Effector memory CD4-positive, alpha-beta T cell (primary cell): Measurements from ENCODE around the gene CNOT3.

Experiments
- DNase-seq, 3 donors: peaks; one replicate each; pipeline ENCODE4 v3.0.0-alpha.2; 2020
- H3K27ac ChIP-seq: 2 replicates; pipeline ENCODE4 v1.7.0; 2013; ENCODE audit warnings: mild to moderate bottlenecking, low read length, moderate library complexity; ENCODE audit not compliant: insufficient read depth, poor library complexity, severe bottlenecking
- H3K27me3 ChIP-seq: replicated peaks from 2 replicates; pipeline ENCODE4 v1.7.0; 2013; ENCODE audit warnings: mild to moderate bottlenecking, low read length; ENCODE audit not compliant: insufficient read depth, control insufficient read depth, poor library complexity, severe bottlenecking
- H3K36me3 ChIP-seq: 2 replicates; pipeline ENCODE4 v1.7.0; 2013; ENCODE audit warnings: mild to moderate bottlenecking, low read length, moderate library complexity; ENCODE audit not compliant: control insufficient read depth, insufficient read depth
- H3K4me1 ChIP-seq: 2 replicates; pipeline ENCODE4 v1.7.0; 2013; ENCODE audit warnings: low read length, mild to moderate bottlenecking; ENCODE audit not compliant: control insufficient read depth, insufficient read depth, poor library complexity, severe bottlenecking
- H3K4me3 ChIP-seq: 2 replicates; pipeline ENCODE4 v1.7.0; 2013; ENCODE audit warnings: low read length, low read depth, mild to moderate bottlenecking; ENCODE audit not compliant: insufficient read depth, poor library complexity, severe bottlenecking
- H3K9me3 ChIP-seq: 2 replicates; pipeline ENCODE4 v1.7.0; 2013; ENCODE audit warnings: mild to moderate bottlenecking, low read length, moderate library complexity; ENCODE audit not compliant: control insufficient read depth

The CNOT3 gene

DNA sequence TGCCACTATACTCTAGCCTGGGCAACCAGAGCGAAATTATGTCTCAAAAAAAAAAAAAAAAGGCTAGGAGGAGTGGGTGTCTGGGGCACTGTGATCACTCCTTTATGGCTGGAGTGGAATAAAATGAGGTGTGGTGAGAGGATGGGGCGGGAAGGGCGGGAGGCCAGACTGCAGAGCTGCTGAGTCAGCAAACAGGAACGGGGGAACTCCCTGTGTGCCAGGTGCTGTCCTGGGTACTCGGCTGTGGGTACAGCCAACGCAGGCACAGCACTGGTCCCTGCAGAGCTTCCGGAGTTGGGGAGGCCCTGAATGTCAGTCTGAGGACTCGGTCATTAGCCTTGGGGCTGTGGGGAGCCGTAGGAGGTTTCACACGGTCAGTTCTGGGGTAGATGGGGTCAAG, 16.3 kb upstream of the CNOT3 start:
- no peak overlapping the region for H3K27ac ChIP-seq
- DNase-seq = no peak
- no peaks in the 10 kb centered on the region for H3K27me3 ChIP-seq
- H3K4me1 ChIP-seq = peaks cover 6% of the 10 kb centered on the region
- peaks cover 68% of the 10 kb centered on the region for H3K36me3 ChIP-seq
- H3K4me3 ChIP-seq = no peak overlapping the region
- H3K9me3 ChIP-seq = no peaks in the 10 kb centered on the region

DNA sequence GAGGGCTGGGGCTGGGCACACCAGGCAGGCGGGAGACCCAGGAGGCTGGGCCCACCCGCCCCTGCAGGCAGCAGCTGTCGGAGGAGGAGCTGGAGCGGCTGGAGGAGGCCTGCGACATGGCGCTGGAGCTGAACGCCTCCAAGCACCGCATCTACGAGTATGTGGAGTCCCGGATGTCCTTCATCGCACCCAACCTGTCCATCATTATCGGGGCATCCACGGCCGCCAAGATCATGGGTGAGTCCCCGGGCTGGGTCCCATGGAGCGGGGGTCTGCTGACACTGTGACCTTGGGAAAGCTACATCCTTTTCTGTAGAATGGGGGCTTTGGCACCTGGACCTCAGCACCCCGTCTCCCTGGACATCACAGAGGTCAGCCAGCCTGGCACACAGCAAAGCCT, 13.9 kb upstream of the CNOT3 start:
- Histone ChIP-seq H3K27ac (no peak overlapping the region), H3K9me3 (no peaks in the 10 kb centered on the region), H3K36me3 (peaks cover 82% of the 10 kb centered on the region), H3K4me1 (no peaks in the 10 kb centered on the region), H3K27me3 (no peaks in the 10 kb centered on the region), H3K4me3 (no peak overlapping the region)
- DNase-seq = no peak

DNA sequence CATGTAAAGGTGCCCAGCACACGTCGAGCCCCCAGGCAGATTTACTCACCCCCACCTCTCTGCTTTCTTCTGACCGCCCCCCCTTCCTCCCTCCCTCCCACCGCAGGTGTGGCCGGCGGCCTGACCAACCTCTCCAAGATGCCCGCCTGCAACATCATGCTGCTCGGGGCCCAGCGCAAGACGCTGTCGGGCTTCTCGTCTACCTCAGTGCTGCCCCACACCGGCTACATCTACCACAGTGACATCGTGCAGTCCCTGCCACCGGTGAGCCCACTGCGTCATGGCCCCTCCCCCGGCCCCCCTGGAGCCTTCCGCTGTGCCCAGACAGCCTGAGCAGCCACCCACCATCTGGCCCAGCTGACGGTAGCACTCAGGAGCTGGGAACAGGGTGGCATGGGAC, 13.2 kb upstream of the CNOT3 start:
- no peak overlapping the region for H3K4me3 ChIP-seq
- no peak for DNase-seq
- H3K36me3 ChIP-seq = peaks cover 87% of the 10 kb centered on the region
- no peaks in the 10 kb centered on the region for H3K27me3 ChIP-seq
- H3K27ac ChIP-seq = no peak overlapping the region
- H3K9me3 ChIP-seq = no peaks in the 10 kb centered on the region
- H3K4me1 ChIP-seq = no peaks in the 10 kb centered on the region

DNA sequence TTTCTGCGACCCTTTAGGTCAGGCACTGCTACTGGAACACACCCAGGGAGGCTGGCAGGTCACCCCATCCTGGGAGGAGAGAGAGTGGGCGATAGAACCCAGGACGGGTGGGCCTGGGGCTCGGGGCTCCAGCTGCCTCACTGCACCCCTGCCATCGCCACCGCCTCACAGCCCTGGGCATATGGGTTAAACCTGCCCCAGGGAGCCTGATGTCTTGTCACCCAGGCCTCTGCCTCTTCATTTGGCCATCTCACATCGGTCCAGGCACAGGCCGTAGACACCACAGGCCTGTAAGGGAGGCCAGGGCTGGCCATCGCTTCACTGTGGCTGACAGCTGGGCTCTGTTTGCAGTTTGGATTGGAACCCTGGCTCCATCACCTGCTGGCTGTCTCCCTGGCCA, 11.8 kb upstream of the CNOT3 start:
- Histone ChIP-seq H3K36me3 (peaks cover 82% of the 10 kb centered on the region), H3K27ac (no peak overlapping the region), H3K9me3 (no peaks in the 10 kb centered on the region), H3K4me3 (no peak overlapping the region), H3K27me3 (no peaks in the 10 kb centered on the region), H3K4me1 (no peaks in the 10 kb centered on the region)
- no peak for DNase-seq

DNA sequence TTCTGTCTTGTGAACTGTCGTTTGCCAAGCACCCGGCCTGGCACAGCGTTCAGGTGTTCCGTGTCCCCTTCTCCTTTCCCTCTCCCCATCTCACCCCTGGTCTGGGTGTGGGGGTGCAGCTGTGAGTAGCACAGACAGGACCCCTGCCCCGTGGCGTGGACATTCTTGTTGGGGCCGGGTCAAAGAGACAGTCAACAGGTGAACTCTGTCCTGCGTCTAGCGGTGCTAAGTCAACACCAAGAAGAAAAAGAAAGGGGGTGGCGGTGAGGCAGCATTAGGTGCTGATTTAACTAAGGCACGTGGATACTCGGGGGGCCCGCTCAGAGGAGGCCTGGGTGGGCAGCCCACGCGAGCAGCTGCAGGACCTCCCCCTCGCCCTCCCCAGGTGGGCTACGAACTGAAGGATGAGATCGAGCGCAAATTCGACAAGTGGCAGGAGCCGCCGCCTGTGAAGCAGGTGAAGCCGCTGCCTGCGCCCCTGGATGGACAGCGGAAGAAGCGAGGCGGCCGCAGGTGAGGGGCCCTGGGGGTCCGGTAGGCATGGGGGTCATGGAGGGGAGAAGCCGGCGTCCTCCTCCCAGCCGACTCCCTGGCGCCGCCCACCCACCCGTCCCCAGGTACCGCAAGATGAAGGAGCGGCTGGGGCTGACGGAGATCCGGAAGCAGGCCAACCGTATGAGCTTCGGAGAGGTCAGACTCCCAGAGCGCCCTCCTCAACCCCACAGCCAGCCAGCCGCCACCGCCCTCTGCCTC, 9.7 kb upstream of the CNOT3 start:
- Histone ChIP-seq H3K4me3 (no peak overlapping the region), H3K27me3 (no peaks in the 10 kb centered on the region), H3K9me3 (no peaks in the 10 kb centered on the region), H3K4me1 (no peaks in the 10 kb centered on the region), H3K27ac (no peak overlapping the region), H3K36me3 (peaks cover 77% of the 10 kb centered on the region)
- no peak for DNase-seq

DNA sequence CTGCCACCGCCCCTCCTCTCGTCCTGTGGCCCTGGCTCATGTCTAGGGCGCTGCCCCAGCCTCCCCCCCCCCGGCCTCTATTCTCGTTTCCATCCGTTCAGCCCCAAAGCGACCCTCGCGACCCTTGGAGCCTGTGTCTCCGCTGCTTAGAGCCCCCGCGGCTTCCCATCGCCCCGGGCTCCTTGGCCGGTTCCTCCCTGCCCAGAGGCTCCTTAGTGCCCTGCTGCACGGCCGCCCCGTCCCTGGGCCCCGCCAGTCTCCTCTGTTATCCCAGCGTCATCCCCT, 9.2 kb upstream of the CNOT3 start:
- DNase-seq = no peak
- no peaks in the 10 kb centered on the region for H3K4me1 ChIP-seq
- no peak overlapping the region for H3K4me3 ChIP-seq
- no peak overlapping the region for H3K27ac ChIP-seq
- no peaks in the 10 kb centered on the region for H3K27me3 ChIP-seq
- H3K36me3 ChIP-seq = peaks cover 71% of the 10 kb centered on the region
- H3K9me3 ChIP-seq = no peaks in the 10 kb centered on the region

DNA sequence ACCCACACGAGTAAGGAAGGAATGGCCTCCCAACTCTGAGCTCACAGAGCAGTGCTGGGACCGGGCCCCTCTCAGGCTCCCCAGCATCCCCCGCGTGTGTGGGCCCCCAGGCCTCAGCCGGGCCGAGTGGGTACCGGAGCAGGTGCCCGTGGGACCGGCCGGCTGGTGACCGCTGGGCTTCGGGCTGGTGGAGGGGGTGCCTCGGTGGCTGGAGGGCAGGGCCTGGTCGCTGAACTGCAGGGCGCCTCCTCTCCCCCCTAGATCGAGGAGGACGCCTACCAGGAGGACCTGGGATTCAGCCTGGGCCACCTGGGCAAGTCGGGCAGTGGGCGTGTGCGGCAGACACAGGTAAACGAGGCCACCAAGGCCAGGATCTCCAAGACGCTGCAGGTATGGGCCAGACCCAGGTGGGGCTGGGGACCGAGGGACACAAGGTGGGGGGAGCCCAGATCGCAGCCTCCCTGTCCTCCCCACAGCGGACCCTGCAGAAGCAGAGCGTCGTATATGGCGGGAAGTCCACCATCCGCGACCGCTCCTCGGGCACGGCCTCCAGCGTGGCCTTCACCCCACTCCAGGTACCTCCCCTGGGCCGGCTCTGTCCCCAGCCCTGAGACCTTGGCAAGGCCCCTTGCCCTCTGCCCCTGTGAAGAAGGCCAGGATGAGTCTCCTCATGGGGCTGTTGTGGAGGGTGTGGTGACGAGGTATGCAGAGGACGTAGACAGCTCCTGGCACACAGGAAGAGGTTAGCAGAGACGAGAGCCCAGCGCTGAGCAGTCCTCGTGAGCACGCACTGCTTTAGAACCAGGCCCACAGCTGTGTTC, 8.6 kb upstream of the CNOT3 start:
- Histone ChIP-seq H3K4me3 (no peak overlapping the region), H3K27me3 (no peaks in the 10 kb centered on the region), H3K9me3 (no peaks in the 10 kb centered on the region), H3K36me3 (peaks cover 65% of the 10 kb centered on the region), H3K4me1 (no peaks in the 10 kb centered on the region), H3K27ac (no peak overlapping the region)
- no peak for DNase-seq

DNA sequence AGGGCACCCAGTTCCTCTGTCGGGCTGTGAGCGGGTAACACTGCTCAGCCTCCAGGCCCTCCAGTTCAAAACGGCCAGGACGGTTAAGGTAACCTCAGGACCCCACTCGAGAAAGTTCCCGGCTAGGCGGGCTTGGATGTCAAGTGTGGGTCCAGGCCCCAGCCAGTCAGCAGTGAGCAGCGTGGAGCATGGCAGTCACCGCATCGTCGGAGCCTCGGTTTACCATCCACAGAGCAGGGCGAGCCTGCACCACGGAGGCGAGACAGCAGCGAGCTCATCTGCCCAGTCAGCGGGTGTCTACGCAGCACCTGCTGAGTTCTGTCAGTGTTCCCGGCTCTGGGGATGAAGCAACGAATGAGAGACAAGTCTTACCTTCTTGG, 8.0 kb upstream of the CNOT3 start:
- Histone ChIP-seq H3K36me3 (peaks cover 59% of the 10 kb centered on the region), H3K27ac (no peak overlapping the region), H3K9me3 (no peaks in the 10 kb centered on the region), H3K4me3 (no peak overlapping the region), H3K27me3 (no peaks in the 10 kb centered on the region), H3K4me1 (no peaks in the 10 kb centered on the region)
- no peak for DNase-seq

DNA sequence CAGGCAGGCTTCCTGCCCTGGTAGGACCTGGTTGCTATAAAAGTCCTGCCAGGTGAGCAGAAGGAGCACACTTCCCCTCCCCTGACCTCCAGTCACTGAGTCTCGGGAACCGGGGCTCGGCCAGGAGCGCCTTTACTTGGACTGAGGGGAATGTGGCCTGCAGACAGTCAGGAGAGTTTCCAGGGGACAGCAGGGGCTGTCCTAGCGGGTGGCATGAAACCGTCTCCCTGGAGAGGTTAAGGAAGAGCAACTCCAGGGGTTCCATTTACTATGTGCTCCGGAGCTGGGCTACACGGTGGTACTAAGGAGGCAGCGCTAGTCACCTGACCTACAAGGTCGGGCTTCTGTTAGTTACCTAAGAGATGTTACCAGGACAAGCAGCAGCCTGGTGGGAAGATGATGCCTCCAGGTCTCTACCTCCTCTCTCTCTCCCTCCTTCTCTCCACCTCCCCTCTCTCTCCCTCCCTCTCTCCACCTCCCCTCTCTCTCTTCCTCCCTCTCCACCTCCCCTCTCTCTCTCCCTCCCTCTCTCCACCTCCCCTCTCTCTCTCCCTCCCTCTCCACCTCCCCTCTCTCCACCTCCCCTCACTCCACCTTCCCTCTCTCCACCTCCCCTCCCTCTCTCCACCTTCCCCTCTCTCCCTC, 4.1 kb upstream of the CNOT3 start:
- Histone ChIP-seq H3K27ac (no peak overlapping the region), H3K9me3 (no peaks in the 10 kb centered on the region)
- DNase-seq = no peak

DNA sequence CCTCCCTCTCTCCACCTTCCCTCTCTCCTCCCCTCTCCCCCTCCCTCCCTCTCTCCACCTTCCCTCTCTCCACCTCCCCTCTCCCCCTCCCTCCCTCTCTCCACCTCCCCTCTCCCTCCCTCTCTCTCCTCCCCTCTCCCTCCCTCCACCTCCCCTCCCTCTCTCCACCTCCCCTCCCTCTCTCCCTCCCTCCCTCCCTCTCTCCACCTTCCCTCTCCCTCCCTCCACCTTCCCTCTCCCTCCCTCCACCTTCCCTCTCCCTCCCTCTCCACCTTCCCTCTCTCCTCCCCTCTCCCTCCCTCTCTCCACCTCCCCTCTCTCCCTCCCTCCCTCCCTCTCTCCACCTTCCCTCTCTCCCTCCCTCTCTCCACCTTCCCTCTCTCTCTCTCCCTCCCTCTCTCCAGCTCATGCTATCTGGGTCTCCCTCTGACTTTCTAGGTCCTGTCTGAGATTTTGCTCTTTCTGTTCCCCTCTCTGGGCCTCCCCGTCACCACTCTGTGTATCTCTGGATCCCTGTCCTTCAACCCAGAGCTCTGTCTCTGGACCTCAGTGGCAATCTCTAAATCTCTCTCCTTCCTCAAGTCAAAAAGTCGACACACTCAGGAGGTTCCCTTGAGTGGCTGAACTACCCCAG, 3.5 kb upstream of the CNOT3 start:
- no peak overlapping the region for H3K4me3 ChIP-seq
- DNase-seq = no peak
- peaks cover 19% of the 10 kb centered on the region for H3K4me1 ChIP-seq
- H3K27ac ChIP-seq = no peak overlapping the region
- peaks cover 20% of the 10 kb centered on the region for H3K36me3 ChIP-seq
- no peaks in the 10 kb centered on the region for H3K27me3 ChIP-seq
- H3K9me3 ChIP-seq = no peaks in the 10 kb centered on the region

More for the DNA sequence above, 4.1 kb upstream of the CNOT3 start:
- peaks cover 26% of the 10 kb centered on the region for H3K36me3 ChIP-seq
- no peak overlapping the region for H3K4me3 ChIP-seq
- H3K4me1 ChIP-seq = peaks cover 13% of the 10 kb centered on the region
- no peaks in the 10 kb centered on the region for H3K27me3 ChIP-seq
